GM18873 (cell line): ENCODE results near the gene WDR59.
A peak's percentile ranks its signal among the peaks of the same experiment; 100 is the strongest.
"Not testable (repeated sequence)": the region's sequence is repeated elsewhere in the genome, so short reads cannot be mapped to it uniquely, and the experiment has no call there.

ENCODE experiments used
- ATAC-seq: cut with Tn5 transposase; IDR thresholded peaks from one replicate; pipeline ENCODE4 v1.9.1; 2021; ENCODE audit warnings: mild to moderate bottlenecking, moderate library complexity, moderate number of reproducible peaks; ENCODE audit not compliant: unreplicated experiment, low FRiP score

WDR59 gene

GRCh38 chr16:74868501-74868900 is 116.4 kb downstream of the WDR59 start:
- ATAC-seq, result no peak

DNA sequence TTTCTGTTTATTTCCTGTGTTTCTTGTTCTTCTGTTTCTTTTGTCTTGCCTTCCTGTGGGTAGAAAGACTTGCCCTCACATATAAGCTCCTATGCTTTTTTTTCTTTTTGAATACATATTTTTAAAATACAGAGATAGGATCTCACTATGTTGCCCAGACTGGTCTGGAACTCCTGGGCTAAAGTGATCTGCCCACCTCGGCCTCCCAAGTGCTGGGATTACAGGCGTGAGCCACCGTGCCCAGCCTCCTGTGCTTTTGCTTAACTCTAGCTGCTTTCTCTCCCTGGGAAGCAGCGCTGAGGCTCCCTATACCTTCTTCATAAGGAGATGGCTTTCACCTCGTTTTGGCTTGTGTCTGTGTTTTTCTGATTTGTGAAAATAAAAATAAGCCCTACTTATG is 116.9 kb downstream of the WDR59 start:
- no peak for ATAC-seq

GRCh38 chr16:74867281-74867849 is 117.6 kb downstream of the WDR59 start:
- ATAC-seq, result no peak

DNA sequence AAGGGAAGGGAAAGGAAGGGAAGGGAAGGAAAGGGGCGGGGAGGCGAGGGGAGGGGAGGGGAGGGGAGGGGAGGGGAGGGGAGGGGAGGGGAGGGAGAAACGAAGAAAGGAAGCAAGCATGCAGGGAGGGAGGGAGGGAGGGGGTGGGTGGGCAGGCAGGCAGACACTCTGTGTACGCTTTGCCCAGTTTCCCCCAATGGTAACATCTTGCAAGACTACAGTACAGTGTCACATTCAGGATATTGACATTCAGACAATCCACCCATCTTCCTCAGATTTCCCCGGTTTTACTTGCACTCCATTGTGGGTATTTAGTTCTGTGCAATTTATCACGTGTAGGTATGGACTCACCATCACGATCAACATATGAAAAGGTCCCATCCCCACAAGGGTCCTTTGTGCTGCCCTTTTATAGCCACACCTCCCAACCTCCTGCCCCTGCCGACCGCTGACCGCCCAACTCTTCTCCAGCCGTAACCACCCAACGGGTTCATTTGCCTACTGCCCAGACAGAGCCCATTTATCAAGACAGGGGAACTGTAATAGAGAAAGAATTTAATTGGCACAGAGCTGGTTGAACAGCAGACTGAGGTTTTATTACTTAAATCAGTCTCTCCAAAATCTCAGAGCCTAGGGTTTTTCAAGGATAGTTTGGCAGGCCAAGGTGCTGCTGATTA is 118.9 kb downstream of the WDR59 start:
- no peak for ATAC-seq

DNA sequence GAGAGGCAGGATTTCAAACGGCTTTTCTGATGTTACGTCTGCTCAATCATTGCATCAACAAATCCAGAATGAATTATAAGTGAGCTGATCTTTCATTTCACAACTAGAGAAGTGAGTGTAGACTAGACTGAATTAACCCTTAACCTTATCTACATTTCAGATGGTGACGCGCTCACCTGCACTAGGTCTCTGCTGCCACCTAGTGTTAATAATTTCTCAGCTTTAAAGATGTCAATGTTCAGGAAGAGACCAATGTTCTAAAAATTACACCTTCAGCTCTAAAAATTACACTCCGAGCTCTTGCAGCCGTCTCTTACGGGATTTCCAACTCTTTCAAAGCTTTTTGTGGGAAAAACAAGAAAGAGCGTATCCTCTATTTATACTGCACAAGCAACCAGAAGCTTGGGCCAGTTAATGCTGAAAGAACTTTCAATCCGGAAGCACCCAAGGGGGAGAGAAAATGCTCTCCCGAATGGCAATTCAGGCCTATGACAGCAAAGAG is 122.1 kb downstream of the WDR59 start:
- peak; percentile 58 for ATAC-seq

DNA sequence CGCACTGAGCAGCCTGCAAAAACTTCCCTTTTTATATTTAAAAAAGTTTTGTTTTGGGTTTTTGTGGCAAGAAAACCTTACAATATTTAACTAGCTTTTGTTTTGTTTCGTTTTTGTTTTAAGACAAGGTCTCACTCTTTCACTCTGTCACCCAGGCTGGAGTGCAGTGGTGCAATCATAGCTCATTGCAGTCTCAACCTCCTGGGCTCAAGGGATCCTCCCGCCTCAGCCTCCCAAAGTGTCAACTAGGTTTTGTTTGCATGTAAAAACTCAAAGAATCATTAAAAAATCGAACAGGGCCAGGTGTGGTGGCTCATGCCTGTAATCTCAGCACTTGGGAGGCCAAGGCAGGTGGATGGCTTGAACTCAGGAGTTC is 132.4 kb downstream of the WDR59 start:
- no peak for ATAC-seq

- no peak for ATAC-seq
These were observed 134.9 kb downstream of the WDR59 start for GRCh38 chr16:74850027-74850426.

DNA sequence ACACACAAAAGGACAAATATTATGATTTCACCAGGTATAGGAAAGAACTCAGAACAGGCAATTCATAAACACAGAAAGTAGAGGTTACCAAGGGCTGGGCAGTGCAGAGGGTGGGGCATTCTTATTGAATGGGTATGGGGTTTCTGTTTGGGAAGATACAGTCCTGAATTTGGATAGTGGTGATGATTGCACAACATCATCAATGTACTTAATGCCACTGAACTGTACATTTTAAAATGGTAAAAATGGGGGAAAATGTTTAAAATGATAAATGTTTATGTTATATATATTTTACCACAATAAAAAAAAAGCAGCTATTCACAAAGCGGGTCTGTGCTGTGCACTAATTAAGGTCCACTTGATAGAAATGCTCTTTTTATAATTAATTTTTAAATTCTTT is 137.7 kb downstream of the WDR59 start:
- ATAC-seq, result no peak

DNA sequence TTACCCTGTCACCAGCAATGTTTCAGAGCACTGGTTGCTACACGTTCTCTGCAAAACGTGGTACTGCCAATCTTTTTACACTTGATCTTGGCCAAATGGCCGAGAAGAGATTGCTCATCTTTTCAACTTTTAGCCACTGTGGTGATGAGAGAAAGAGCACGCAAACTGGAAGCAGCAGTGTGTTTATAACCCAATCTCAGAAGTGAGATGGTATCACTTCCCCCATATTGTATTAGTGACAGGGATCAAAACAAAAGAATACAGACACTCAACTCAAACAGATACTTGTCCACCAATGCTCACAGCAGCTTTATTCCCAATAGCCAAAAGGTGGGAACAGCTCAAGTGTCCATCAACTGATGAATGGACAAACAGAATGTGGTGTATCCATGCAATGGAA is 138.2 kb downstream of the WDR59 start:
- no peak for ATAC-seq

DNA sequence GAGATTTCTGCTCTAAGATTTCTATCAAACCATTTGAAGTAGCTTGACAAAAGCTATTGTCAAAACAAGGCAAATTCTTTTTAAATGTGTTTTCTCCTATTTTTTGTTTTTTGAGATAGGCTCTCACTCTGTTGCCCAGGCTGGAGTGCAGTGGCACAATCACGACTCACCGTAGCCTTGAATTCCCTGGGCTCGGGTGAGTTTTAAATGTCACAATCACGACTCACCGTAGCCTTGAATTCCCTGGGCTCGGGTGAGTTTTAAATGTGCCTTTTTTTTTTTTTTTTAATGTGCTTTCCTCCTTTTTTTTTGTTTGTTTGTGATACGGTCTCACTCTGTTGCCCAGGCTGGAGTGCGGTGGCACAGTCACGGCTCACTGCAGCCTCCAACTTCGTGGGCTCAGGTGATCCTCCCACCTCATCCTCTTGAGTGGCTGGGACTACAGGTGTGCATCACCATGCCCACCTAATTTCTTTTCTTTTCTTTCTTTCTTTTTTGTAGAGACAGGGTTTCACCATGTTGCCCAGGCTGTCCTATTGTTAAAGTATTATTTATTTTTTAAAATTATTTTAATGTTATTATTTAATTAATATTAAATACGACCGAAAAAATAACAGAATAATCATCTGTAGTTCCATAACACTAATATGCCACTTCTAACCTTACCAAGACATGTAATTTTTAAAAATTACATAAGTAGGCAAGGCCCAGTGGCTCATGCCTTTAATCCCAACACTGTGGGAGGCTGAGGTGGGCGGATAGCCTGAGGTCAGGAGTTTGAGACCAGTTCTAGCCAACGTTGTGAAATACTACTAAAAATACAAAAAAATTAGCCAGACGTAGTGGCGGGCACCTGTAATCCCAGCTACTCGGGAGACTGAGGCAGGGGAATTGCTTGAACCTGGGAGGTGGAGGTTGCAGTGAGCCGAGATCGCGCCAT is 140.6 kb downstream of the WDR59 start:
- ATAC-seq, result no peak

DNA sequence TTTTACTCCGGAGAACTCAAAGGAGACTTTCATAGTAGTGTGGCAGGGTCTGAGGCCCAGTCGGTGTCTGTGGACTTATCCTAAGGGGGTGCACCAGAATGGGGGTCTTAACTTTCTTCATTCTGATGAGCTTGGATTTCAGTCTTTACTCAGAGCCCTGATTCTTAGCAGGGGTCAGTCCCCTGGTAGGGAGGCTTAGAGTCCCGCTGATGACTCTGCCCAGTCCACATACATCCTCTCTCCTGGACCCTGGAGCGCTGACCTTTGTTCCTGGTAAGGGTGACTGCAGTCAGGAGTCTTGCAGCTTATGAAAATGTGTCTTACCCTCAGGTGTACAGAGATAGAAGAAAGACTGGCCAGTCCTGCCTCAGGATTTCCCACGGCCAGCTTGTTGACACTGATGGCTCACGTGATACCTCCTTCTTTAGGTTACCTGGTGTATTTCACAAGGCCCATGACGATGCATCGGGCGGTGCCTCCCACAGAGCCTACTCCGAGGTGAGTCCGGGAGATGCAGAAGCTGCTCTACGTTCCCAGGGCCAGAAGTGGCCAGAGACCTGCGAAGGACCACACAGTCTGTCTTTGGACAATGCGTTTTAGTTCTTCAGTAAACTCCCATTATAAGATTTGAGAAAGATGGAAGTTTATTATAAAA is 141.4 kb downstream of the WDR59 start:
- not testable (repeated sequence) for ATAC-seq

DNA sequence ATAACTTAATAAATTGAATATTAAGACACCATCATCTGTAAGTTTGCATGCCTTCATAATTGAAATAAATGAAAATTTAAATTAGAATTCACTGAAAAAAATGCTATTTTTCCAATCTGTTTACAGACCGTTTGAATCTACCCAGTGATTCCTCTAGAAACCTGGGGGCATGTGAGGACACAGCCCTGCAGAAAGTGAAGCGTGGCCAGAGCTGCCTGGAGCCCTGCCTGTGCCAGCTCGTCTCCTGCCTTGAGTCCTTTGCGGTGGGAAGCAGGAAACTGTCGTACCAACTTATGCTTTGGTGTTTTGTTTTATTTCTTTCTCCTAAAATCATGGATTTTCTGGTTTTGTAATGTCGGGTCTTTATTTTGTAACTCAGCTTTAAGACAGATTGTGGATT is 142.5 kb downstream of the WDR59 start:
- ATAC-seq, result no peak

GRCh38 chr16:74841904-74842303 is 143.0 kb downstream of the WDR59 start:
- no peak for ATAC-seq

DNA sequence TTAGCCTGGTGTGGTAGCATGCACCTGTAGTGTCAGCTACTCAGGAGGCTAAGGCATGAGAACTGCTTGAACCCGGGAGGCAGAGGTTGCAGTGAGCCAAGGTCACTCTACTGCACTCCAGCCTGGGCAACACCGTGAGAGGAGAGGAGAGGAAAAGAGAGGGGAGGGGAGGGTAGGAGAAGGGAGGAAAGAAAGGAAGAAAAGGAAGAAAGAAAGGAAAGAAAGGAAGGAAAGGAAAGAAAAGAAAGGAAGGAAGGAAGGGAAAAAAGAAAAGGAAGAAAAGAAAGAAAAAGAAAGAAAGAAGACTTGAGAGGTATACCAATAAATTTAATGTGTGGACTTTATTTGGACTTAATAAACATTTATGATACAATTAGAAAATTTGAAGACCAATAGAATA is 143.5 kb downstream of the WDR59 start:
- no peak for ATAC-seq

GRCh38 chr16:74837056-74837455 is 147.9 kb downstream of the WDR59 start:
- ATAC-seq, result no peak

GRCh38 chr16:74836111-74836671 is 148.7 kb downstream of the WDR59 start:
- ATAC-seq, result no peak

DNA sequence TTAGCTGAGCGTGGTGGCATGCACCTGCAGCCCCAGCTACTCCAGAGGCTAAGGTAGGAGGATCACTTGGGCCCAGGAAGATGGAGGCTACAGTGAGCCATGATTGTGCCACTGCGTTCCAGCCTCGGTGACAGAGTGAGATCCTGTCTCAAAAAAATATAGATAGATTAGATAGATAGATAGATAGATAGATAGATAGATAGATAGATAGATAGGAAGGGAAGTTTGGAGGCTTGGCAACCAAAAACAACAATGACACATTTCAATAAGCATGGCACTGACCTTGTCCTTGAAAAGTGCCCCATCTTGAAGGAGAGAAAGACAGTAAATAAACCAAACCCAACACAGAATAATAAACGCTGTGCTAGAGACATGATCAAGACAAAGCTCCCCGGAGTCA is 152.7 kb downstream of the WDR59 start:
- no peak for ATAC-seq

DNA sequence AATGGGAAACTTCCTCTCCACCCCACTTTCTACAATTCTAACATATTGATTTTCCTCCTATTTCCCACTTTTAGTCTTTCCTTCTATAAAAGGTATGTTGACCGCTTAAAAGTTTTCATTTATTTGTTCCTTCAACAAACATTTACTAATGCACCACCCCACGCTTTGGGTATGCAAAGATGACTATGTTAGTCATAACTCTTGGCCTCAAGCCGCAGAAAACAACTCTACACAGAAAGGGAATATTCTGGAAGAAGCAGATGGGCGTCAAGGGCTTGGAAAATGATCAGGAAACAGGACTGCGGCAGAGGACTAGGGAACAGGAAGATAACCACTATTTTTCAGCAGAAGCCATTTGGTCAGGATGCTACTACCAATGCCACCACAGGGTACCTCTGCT is 153.5 kb downstream of the WDR59 start:
- no peak for ATAC-seq

- no peak for ATAC-seq
These were observed 154.3 kb downstream of the WDR59 start for GRCh38 chr16:74830648-74831047.

GRCh38 chr16:74829637-74830036 is 155.3 kb downstream of the WDR59 start:
- ATAC-seq, result no peak

DNA sequence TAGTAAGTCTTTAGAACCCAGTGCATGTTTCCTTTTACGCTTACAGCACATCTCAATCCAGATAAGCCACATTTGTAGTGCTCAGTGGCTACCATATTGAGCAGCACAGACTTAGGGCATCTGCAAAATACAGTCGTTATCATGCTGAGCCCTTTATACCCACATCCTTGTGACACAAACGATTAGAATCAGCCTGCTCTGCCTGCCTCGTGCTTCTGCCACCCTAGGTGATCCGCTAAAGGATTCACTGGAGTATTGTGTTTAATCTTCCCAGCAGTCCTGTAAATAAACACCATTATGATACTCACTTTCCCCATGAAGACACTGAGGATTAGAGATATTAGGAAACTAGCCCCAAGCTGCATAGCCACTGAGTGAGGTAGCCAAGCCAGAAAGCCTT is 159.0 kb downstream of the WDR59 start:
- ATAC-seq, result no peak
